GM23338 (cell line): Measurements from ENCODE around the gene ACOX2. TPM values are rescaled to one million over a fixed set of nuclear protein-coding genes. Genes with fewer than 3 reads are reported as not detected.

Experiments used
- ATAC-seq: fragments of 200-7000 bp; cut with Tn5 transposase; 3 replicates; pipeline ENCODE4 v1.9.1; 2020
- DNase-seq: peaks from one replicate; pipeline ENCODE4 v3.0.0-alpha.2; 2015; ENCODE audit warnings: low spot score
- H2AFZ ChIP-seq: fragments of 200-600 bp; sonication (generic); 2 replicates; pipeline ENCODE4 v1.8.0; 2016; ENCODE audit warnings: antibody characterized with exemption, mild to moderate bottlenecking, moderate library complexity
- H3F3A ChIP-seq: fragments of 200-600 bp; sonication (generic); replicated peaks from 2 replicates; pipeline ENCODE4 v1.8.0; 2017; ENCODE audit warnings: antibody characterized with exemption, mixed run types, low read depth
- H3K27ac ChIP-seq: fragments of 200-600 bp; sonication (generic); 2 replicates; pipeline ENCODE4 v1.6.1; 2016; ENCODE audit warnings: low read depth
- H3K27me3 ChIP-seq: fragments of 200-600 bp; sonication (generic); 2 replicates; pipeline ENCODE4 v1.8.0; 2016; ENCODE audit warnings: mild to moderate bottlenecking, mixed run types, moderate library complexity; ENCODE audit not compliant: insufficient read depth
- H3K36me3 ChIP-seq: fragments of 200-600 bp; sonication (generic); 2 replicates; pipeline ENCODE4 v1.8.0; 2016; ENCODE audit warnings: mild to moderate bottlenecking; ENCODE audit not compliant: insufficient read depth
- H3K4me1 ChIP-seq: fragments of 200-600 bp; sonication (generic); 2 replicates; pipeline ENCODE4 v1.8.0; 2016; ENCODE audit warnings: mild to moderate bottlenecking, moderate library complexity; ENCODE audit not compliant: insufficient read depth
- H3K4me2 ChIP-seq: fragments of 200-600 bp; sonication (generic); 2 replicates; pipeline ENCODE4 v1.7.1; 2017; ENCODE audit warnings: mixed run types
- H3K4me3 ChIP-seq: fragments of 200-600 bp; sonication (generic); 2 replicates; pipeline ENCODE4 v1.6.1; 2016; ENCODE audit warnings: mixed run types
- H3K79me2 ChIP-seq: fragments of 200-600 bp; sonication (generic); replicated peaks from 2 replicates; pipeline ENCODE4 v1.8.0; 2017; ENCODE audit warnings: mild to moderate bottlenecking; ENCODE audit not compliant: insufficient read depth
- H3K9me2 ChIP-seq: fragments of 200-600 bp; sonication (generic); 2 replicates; pipeline ENCODE4 v1.8.0; 2017; ENCODE audit not compliant: insufficient read depth
- H4K20me1 ChIP-seq: fragments of 200-600 bp; sonication (generic); replicated peaks from 2 replicates; pipeline ENCODE4 v1.8.0; 2017; ENCODE audit warnings: mild to moderate bottlenecking; ENCODE audit not compliant: insufficient read depth
- H3K27ac Mint-ChIP-seq: 2 replicates; pipeline ENCODE4 v1.8.0; 2020; ENCODE audit warnings: inconsistent platforms, mild to moderate bottlenecking, moderate library complexity, mixed read lengths
- H3K27me3 Mint-ChIP-seq: 3 replicates; pipeline ENCODE4 v1.8.0; 2022; ENCODE audit warnings: low read depth, mild to moderate bottlenecking, moderate library complexity, mixed read lengths, inconsistent platforms; ENCODE audit not compliant: insufficient read depth, poor library complexity
- H3K36me3 Mint-ChIP-seq: 3 replicates; pipeline ENCODE4 v1.8.0; 2021; ENCODE audit warnings: low read depth, mild to moderate bottlenecking, inconsistent platforms, moderate library complexity, mixed read lengths
- H3K4me1 Mint-ChIP-seq: 3 replicates; pipeline ENCODE4 v1.8.0; 2020; ENCODE audit warnings: mild to moderate bottlenecking, inconsistent platforms, mixed read lengths
- H3K4me3 Mint-ChIP-seq: 3 replicates; pipeline ENCODE4 v1.8.0; 2021; ENCODE audit warnings: moderate library complexity, mild to moderate bottlenecking, inconsistent platforms, mixed read lengths
- H3K9me3 Mint-ChIP-seq: 3 replicates; pipeline ENCODE4 v1.8.0; 2020; ENCODE audit warnings: moderate library complexity, mild to moderate bottlenecking, inconsistent platforms, mixed read lengths
- CREB1 ChIP-seq: fragments of 250-450 bp; sonication (Bioruptor Pico); IDR thresholded peaks from 2 replicates; pipeline ENCODE4 v1.5.0; 2020; ENCODE audit warnings: low read depth, mild to moderate bottlenecking, moderate library complexity
- CTCF ChIP-seq, 2 experiments: fragments of 200-600 bp in 1 of 2; sonication (generic) in 1 of 2; conservative IDR thresholded peaks; 2 replicates each; pipeline versions ENCODE4 v1.5.1 to v1.6.1; 2016 to 2017; ENCODE audit warnings: antibody characterized with exemption in 2 of 2, low read depth in 2 of 2, mild to moderate bottlenecking in 2 of 2, moderate library complexity in 1 of 2
- ETS1 ChIP-seq: IDR thresholded peaks from 2 replicates; pipeline ENCODE4 v1.6.1; 2016; ENCODE audit warnings: antibody characterized with exemption
- EZH2 ChIP-seq: fragments of 200-600 bp; sonication (generic); IDR thresholded peaks from one replicate; pipeline ENCODE4 v1.8.0; 2017; ENCODE audit warnings: antibody characterized with exemption, mild to moderate bottlenecking, low read depth; ENCODE audit not compliant: unreplicated experiment
- EZH2phosphoT487 ChIP-seq: fragments of 200-600 bp; sonication (generic); IDR thresholded peaks from one replicate; pipeline ENCODE4 v1.8.1; 2018; ENCODE audit warnings: antibody characterized with exemption; ENCODE audit not compliant: unreplicated experiment
- JUNB ChIP-seq: IDR thresholded peaks from one replicate; pipeline ENCODE4 v1.6.1; 2016; ENCODE audit warnings: antibody characterized with exemption; ENCODE audit not compliant: unreplicated experiment
- REST ChIP-seq: IDR thresholded peaks from one replicate; pipeline ENCODE4 v1.6.1; 2018; ENCODE audit warnings: antibody characterized with exemption; ENCODE audit not compliant: unreplicated experiment
- STAT1 ChIP-seq: IDR thresholded peaks from one replicate; pipeline ENCODE4 v1.6.1; 2016; ENCODE audit warnings: antibody characterized with exemption; ENCODE audit not compliant: unreplicated experiment
- ZNF114 ChIP-seq: fragments of 250-450 bp; sonication (Bioruptor Pico); IDR thresholded peaks from 2 replicates; pipeline ENCODE4 v1.5.0; 2020; ENCODE audit warnings: mild to moderate bottlenecking, moderate library complexity
- ZNF331 ChIP-seq: fragments of 250-450 bp; sonication (Bioruptor Pico); IDR thresholded peaks from 2 replicates; pipeline ENCODE4 v1.5.0; 2020; ENCODE audit warnings: low read depth, mild to moderate bottlenecking, moderate library complexity
- polyA plus RNA-seq: library from polyadenylated mRNA; unstranded; fragments of >200 nt; fragmentation: Nextera tagmentation; extraction: Ambion mirVana; gene quantifications from 2 replicates; pipeline ENCODE4 v1.2.1, GENCODE V29; 2016
- total RNA-seq: library from RNA; depleted of rRNA; stranded (reverse); fragments of >200 nt; shearing (Covaris generic); gene quantifications from 2 replicates; pipeline ENCODE4 v1.2.3, GENCODE V29; 2014

The ACOX2 gene
- total and polyA plus RNA-seq, 2 experiments from 2014 or later: 1.1 to 1.9 TPM

GRCh38 chr3:58529516-58530353 lies 7.3 kb downstream of the ACOX2 start:
- no peaks in the 10 kb centered on the region for H3K9me2 ChIP-seq
- H3K4me3 Mint-ChIP-seq: no peak overlapping the region
- peak; percentile 88 for ATAC-seq
- no peaks in the 10 kb centered on the region for H3K79me2 ChIP-seq
- H3K4me1 ChIP-seq: no peaks in the 10 kb centered on the region; the same call in 1 of the 2 replicates
- peaks cover 15% of the 10 kb centered on the region for H3K27me3 Mint-ChIP-seq
- no peak overlapping the region for H3K4me3 ChIP-seq
- no peaks in the 10 kb centered on the region for H3K36me3 ChIP-seq
- DNase-seq: peak; percentile 90
- H3K27ac ChIP-seq: no peak overlapping the region
- H3K36me3 Mint-ChIP-seq: no peaks in the 10 kb centered on the region
- peak overlapping the region; percentile 31; the same call in 1 of the 2 replicates for H3K27ac Mint-ChIP-seq
- H4K20me1 ChIP-seq: no peaks in the 10 kb centered on the region
- H3K4me2 ChIP-seq: no peak overlapping the region
- H2AFZ ChIP-seq: no peak overlapping the region; the same call in 1 of the 2 replicates
- TF ChIP-seq JUNB: no peak
- peak; percentile 77 to 97 for TF ChIP-seq CTCF (conservative IDR thresholded peaks at IDR 0.05; ENCODE audit: low read depth in 2 of 2)
- no peaks in the 10 kb centered on the region for H3K27me3 ChIP-seq
- peaks cover 2% of the 10 kb centered on the region; the same call in 1 of the 3 replicates for H3K9me3 Mint-ChIP-seq
- H3K4me1 Mint-ChIP-seq: peaks cover 11% of the 10 kb centered on the region
- no peaks in the 10 kb centered on the region for H3F3A ChIP-seq

GRCh38 chr3:58528629-58529028 lies 8.4 kb downstream of the ACOX2 start:
- H2AFZ ChIP-seq: no peak overlapping the region
- no peaks in the 10 kb centered on the region for H3F3A ChIP-seq
- H3K27me3 ChIP-seq: no peaks in the 10 kb centered on the region
- H3K27ac ChIP-seq: no peak overlapping the region
- peaks cover 2% of the 10 kb centered on the region; the same call in 1 of the 3 replicates for H3K9me3 Mint-ChIP-seq
- no peak for ATAC-seq
- no peaks in the 10 kb centered on the region for H3K36me3 Mint-ChIP-seq
- H3K27me3 Mint-ChIP-seq: peaks cover 15% of the 10 kb centered on the region
- no peak overlapping the region for H3K4me3 ChIP-seq
- no peak for DNase-seq
- H3K4me3 Mint-ChIP-seq: no peak overlapping the region
- H3K4me2 ChIP-seq: no peak overlapping the region
- no peaks in the 10 kb centered on the region for H3K9me2 ChIP-seq
- H3K27ac Mint-ChIP-seq: no peak overlapping the region
- no peaks in the 10 kb centered on the region for H3K79me2 ChIP-seq
- H3K4me1 ChIP-seq: peaks cover 6% of the 10 kb centered on the region; the same call in 1 of the 2 replicates
- H4K20me1 ChIP-seq: no peaks in the 10 kb centered on the region
- no peaks in the 10 kb centered on the region for H3K36me3 ChIP-seq
- peaks cover 15% of the 10 kb centered on the region for H3K4me1 Mint-ChIP-seq
- TF ChIP-seq ZNF114 (CRISPR knock-in tag) (no peak), ETS1 (no peak), CREB1 (no peak), ZNF331 (CRISPR knock-in tag) (no peak), STAT1 (no peak), EZH2 (no peak), EZH2phosphoT487 (no peak), CTCF (conservative IDR thresholded peaks at IDR 0.05; ENCODE audit: low read depth in 2 of 2) (no peak), REST (no peak), JUNB (no peak)
